NOMO-1 treated with DMSO at 0.1 percent for 48 hours (cell line): Measurements from ENCODE around the gene CXCR1.
"Not testable (repeated sequence)": the region's sequence is repeated elsewhere in the genome, so short reads cannot be mapped to it uniquely, and the experiment has no call there.

ENCODE experiments used
- DNase-seq: peaks from one replicate; lab custom pipeline; 2025; ENCODE audit not compliant: unreplicated experiment; lab: John Stamatoyannopoulos, UW

The CXCR1 gene

DNA sequence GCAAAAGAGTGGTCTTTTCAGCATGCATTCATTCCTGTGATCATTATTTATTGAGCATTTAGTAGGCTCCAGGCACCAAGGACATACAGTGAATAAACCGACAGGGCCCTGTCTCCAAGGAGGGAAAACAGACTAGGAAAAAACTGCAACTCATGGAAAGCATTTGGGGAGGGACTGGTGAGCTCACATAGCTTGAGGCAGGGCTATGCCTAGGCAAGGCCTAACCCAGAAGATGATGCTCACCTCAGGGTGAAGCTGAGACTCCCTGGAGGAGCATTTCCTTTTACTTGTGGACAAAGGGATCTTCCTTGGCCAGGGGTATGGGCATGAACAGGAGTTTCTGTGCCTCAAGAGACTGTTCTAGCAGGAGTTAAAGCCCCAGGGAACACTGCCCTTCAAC, 3.9 kb downstream of the CXCR1 start:
- no peak for DNase-seq

DNA sequence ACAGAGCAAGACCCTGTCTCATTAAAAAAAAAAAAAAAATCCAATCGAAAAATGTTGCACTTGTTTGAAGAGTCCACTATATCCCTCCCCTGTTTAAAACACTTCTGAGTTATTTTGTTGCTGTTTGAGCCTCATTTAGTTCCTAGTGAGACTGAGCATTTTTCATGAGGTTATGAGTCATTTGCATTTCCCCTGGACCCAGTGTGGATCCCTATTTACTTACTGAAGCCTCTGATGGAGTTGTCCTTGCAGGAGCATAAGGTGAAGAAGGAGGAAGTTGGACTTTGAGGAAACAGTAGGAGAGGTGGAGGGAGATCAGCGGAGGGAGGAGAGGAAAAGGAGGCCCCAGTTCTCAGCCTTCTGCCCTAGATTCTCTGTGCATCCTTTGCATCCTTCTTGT, 5.1 kb downstream of the CXCR1 start:
- no peak for DNase-seq

GRCh38 chr2:218155953-218156479, 10.7 kb downstream of the CXCR1 start:
- peak; percentile 54 for DNase-seq

GRCh38 chr2:218152777-218153176, 14.0 kb downstream of the CXCR1 start:
- no peak for DNase-seq

DNA sequence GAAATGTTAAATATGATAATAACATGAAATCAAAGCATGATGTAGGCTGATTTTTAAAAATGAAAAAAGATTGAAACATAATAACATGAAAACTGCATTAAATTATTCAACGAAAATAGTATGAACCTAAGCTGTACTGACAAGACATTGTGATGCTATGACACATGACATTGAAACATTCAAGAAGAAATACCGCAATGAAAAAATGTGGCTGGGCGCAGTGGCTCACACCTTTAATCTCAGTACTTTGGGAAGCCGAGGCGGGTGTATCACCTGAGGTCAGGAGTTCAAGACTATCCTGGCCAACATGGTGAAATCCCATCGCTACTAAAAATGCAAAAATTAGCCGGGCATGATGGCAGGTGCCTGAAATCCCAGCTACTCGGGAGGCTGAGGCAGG, 14.6 kb downstream of the CXCR1 start:
- DNase-seq, result no peak

DNA sequence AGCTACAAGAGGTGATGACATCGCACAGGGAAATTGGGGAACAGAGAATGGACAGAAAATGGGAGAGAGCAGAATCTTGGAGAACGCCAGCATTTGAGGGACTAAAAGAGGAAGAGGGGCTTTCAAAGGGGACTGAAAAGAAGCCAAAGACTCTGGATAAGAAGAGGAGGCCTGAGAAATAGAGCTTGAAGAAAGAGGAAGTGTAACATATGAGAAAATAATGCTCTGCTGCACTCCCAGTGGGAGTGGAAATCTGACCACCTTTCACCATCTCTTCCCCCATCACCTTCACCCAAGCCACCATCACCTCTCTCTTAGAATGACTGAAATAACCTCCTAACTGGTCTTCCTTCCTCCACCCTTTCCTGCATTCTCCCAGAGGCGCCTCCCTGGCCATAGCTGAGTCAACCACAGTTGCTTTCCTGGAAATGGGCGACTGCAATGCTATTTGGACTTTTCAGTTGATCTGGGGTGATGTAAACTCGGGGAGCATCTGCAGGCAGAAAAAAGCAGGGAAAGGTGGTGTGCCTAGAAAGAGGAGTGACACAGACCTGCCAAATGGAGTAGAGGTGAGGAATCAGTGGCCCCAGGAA, 16.8 kb downstream of the CXCR1 start:
- peak; percentile 59 for DNase-seq

- DNase-seq, result no peak
These were observed 17.7 kb downstream of the CXCR1 start for GRCh38 chr2:218149098-218149497.

- no peak for DNase-seq
These were observed 20.7 kb downstream of the CXCR1 start for GRCh38 chr2:218146056-218146455.

DNA sequence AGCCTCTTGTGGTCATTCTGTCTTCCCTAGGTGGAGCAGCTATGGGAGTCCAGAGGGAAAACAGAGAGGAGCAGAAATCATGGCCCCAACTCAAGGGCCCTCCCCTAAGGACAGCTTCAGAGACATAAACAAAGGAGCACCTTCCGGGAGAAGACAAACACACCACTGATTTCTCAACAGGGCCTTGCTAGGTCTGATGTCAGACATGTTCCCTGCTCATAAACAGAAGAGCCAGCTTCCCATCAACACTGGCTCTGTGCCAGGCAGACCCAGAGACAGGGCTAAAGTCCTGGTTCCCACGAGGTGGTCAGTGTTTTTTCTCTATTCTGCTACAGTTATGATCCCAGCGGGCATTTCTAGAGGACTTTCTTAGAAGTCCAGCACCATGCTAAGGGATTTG, 21.6 kb downstream of the CXCR1 start:
- DNase-seq, result no peak

GRCh38 chr2:218138047-218138446, 28.7 kb downstream of the CXCR1 start:
- DNase-seq, result no peak

DNA sequence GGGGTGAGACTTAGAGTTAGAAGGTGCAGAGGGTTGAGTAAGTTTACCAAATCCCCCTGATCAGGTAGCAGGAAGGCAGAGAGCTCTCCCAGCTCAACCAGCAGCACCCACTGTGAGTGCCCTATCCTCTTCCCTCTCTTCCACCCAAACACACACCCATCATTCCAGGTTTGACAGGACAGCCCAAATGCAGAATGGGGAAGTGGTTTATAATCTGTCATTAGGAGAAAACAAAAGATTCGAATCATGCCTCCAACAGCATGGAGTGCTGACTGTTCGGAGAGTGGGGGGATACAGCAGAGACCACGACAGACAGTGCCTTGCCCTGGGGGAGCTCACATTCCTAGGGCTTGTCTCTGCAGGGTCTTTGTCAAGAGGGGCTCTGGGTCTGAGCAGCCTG, 29.2 kb downstream of the CXCR1 start:
- no peak for DNase-seq

DNA sequence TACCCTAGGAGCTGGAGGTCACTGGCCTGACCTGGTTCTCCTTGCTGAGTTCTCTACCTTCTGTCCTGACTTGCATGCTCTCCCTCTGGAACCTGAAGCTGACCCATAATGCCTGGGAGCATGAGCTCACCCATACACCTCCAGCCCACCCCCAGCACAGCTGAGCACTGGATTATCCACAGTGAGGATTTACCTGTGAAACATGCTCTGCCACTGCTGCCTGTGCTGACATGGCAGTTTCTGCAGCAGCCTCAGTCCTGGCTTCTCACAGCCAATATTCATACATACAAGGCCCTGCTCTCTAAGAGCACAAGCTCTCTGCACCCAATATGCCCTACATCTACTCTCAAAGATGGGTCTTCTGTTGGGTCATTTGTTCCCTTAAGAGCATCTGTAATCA, 35.9 kb downstream of the CXCR1 start:
- no peak for DNase-seq

DNA sequence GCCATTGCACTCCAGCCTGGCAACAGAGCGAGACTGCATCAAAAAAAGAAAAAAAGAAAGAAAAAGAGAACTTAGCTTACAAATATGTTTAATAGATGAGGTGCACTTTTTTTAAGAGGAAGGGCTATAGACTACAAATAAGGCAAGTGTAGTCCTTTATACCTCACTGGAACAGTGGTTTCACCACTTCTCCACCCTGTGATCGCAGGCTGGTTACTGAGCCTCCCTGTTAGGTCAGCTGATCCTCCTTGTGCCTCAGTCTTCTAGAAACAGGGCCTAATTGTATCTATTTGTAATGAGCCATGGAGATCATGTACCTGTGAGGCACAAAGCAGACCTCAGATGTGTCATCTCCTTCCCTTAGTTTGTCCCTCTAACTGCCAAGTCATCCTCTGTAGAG, 36.4 kb downstream of the CXCR1 start:
- DNase-seq, result no peak

DNA sequence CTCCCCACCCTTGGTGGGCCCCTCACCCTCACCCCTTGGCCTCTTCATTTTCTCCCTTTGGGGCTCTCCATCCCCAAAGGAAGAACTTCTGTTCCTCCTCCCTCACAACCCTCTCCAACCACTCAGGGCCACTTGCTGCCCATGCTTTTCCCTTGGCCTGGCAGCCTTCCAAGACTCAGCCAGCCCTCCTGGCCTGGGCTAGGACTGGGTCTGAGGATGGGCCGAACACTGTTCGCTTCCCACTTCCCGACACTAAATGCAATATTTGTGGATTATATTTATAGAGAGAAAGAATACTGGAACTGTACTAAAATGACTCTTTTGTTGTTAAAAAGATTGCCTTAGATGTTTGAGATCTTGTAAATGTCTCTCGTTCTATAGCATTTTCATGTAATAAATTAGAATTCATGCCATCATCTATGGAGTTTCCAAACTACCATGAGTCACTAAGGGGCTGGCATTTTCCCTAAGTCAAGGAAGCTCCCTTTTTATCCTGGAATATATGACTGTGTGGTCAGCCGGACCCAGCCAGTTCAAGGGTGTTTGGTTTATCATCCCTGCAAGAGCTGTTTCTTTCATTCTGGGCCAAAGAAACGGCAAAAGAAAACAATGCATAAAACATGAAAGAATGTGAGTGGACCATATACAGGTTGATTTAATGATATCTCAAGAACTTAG, 37.2 kb downstream of the CXCR1 start:
- DNase-seq, result no peak

DNA sequence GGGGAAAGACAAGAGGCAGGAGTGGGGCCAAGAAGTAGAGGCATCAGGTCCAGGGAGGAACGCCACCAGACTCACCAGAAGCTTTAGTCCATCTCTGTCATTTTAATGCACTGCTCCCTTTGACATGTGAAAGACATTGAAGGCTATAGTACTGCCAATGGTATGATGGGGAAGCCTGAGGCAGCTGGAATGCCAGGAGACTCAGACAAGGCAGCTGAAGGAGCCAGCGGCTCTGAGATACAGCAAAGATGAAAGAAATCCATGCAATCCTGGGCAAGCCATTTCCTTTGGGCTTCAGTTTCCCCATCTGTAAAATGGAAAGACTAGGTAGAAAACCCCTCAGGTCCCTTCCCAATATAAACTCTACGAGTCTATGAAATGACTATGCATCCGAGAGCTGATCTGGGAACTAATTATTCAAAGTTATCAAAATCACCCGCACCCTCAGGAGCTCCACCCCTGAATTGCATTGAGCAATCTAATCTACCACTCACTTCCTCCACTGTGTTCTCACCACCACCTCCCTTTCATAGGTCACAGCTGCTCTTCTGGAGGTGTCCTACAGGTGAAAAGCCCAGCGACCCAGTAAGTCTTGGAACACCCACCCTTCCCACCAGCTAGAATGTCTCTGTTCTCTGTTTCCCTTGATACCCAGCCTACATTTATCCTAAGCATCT, 37.8 kb downstream of the CXCR1 start:
- DNase-seq, result peak; percentile 71

- DNase-seq, result no peak
These were observed 38.8 kb downstream of the CXCR1 start for GRCh38 chr2:218127929-218128455.

- DNase-seq, result peak; percentile 91
These were observed 41.1 kb downstream of the CXCR1 start, which contains the start of gene CXCR2 for GRCh38 chr2:218125626-218126080. CXCR2 (plus strand) TSS chr2:218126028; CDS start chr2:218134802, 8,774 bp downstream.

DNA sequence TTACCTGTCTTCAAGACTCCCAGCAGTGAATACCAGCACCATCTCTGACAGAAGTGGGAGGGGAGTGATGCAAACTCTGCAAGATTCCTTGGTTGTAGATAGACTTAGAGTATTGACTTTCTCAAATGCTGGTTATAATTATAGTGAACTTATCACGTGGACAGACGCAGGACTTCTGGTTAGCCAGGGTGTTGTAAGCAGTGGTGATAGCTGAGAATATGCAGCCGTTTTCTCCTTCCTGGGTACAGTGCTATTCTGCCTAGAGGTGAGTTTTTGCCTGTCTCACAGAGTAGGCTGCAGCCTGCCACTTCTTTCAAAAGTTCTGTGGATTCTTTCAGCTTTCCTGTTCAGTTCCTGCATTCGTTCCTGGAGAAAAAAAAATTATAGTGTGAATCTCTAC, 41.7 kb downstream of the CXCR1 start:
- peak; percentile 57 for DNase-seq

GRCh38 chr2:218123986-218124385, 42.8 kb downstream of the CXCR1 start:
- no peak for DNase-seq

GRCh38 chr2:218122286-218122685, 44.5 kb downstream of the CXCR1 start:
- DNase-seq, result not testable (repeated sequence)

GRCh38 chr2:218121789-218122188, 45.0 kb downstream of the CXCR1 start:
- not testable (repeated sequence) for DNase-seq
